Islet of Langerhans (tissue), 1 donor: ENCODE data around the gene EDC4.
"Not testable (repeated sequence)": the region's sequence is repeated elsewhere in the genome, so short reads cannot be mapped to it uniquely, and the experiment has no call there.

Experiments
- FAIRE-seq: peaks from one replicate; lab custom pipeline; 2011; peaks lifted over from hg19 to GRCh38; lab: Jason Lieb, UNC

EDC4 gene

GRCh38 chr16:67847064-67847861 lies 25.6 kb upstream of the EDC4 start, which contains the start of gene CENPT:
Gene CENPT (minus strand): TSS chr16:67847693. CDS start chr16:67833859, 13,834 bp downstream.
- no peak for FAIRE-seq

- FAIRE-seq: no peak
Measured at GRCh38 chr16:67848118-67848517, 24.7 kb upstream of the EDC4 start.

GRCh38 chr16:67853670-67854069 lies 19.2 kb upstream of the EDC4 start:
- no peak for FAIRE-seq

GRCh38 chr16:67855789-67856188 lies 17.1 kb upstream of the EDC4 start:
- FAIRE-seq: no peak

GRCh38 chr16:67856927-67857546 lies 15.8 kb upstream of the EDC4 start:
- FAIRE-seq: no peak

- FAIRE-seq: no peak
Measured at GRCh38 chr16:67857547-67858233, 15.2 kb upstream of the EDC4 start.

- no peak for FAIRE-seq
Measured at GRCh38 chr16:67858500-67858899, 14.4 kb upstream of the EDC4 start.

GRCh38 chr16:67860589-67861398 lies 12.1 kb upstream of the EDC4 start:
- FAIRE-seq: no peak

GRCh38 chr16:67861877-67862276 lies 11.0 kb upstream of the EDC4 start:
- no peak for FAIRE-seq

- FAIRE-seq: no peak
Measured at GRCh38 chr16:67862623-67863583, 9.9 kb upstream of the EDC4 start.

GRCh38 chr16:67864044-67864443 lies 8.8 kb upstream of the EDC4 start:
- not testable (repeated sequence) for FAIRE-seq

- FAIRE-seq: no peak
Measured at GRCh38 chr16:67864594-67864993, 8.3 kb upstream of the EDC4 start.

GRCh38 chr16:67865318-67865717 lies 7.5 kb upstream of the EDC4 start:
- FAIRE-seq: no peak

GRCh38 chr16:67868290-67868689 lies 4.6 kb upstream of the EDC4 start:
- no peak for FAIRE-seq

GRCh38 chr16:67869653-67870052 lies 3.2 kb upstream of the EDC4 start:
- no peak for FAIRE-seq

- FAIRE-seq: no peak
Measured at GRCh38 chr16:67871256-67871655, 1.6 kb upstream of the EDC4 start.

- no peak for FAIRE-seq
Measured at GRCh38 chr16:67872131-67872630, 671 bp upstream of the EDC4 start.

- no peak for FAIRE-seq
Measured at GRCh38 chr16:67873435-67874370, 851 bp downstream of the EDC4 start.

GRCh38 chr16:67874372-67874771 lies 1.5 kb downstream of the EDC4 start:
- FAIRE-seq: no peak

- no peak for FAIRE-seq
Measured at GRCh38 chr16:67877064-67877463, 4.2 kb downstream of the EDC4 start.
